Activated CD8-positive, alpha-beta T cell treated with anti-CD3 and anti-CD28 coated beads for 36 hours (primary cell): ENCODE results near the gene RAET1L. TPM values are rescaled to one million over a fixed set of nuclear protein-coding genes. Genes with fewer than 3 reads are reported as not detected.
"Not testable (repeated sequence)": the region's sequence is repeated elsewhere in the genome, so short reads cannot be mapped to it uniquely, and the experiment has no call there.

Experiments
- ATAC-seq: fragments of 200-7000 bp; cut with Tn5 transposase; one replicate; pipeline ENCODE4 v1.10.0; 2021; ENCODE audit warnings: mild to moderate bottlenecking, moderate library complexity
- CTCF ChIA-PET: fragments of 350-600 bp; sonication (Branson Sonifier 250); formaldehyde crosslinking; loops from one replicate; lab custom pipeline; 2021; ENCODE audit warnings: antibody characterized with exemption; lab: Charles Lee
- POLR2A ChIA-PET: fragments of 350-600 bp; sonication (Branson Sonifier 250); formaldehyde crosslinking; loops from one replicate; lab custom pipeline; 2021; ENCODE audit warnings: antibody characterized with exemption; lab: Charles Lee
- DNase-seq: peaks from one replicate; pipeline ENCODE4 v3.0.0-alpha.2; 2020
- H3K27ac Mint-ChIP-seq: one replicate; pipeline ENCODE4 v1.8.0; 2021; ENCODE audit warnings: mild to moderate bottlenecking, mixed read lengths
- H3K27me3 Mint-ChIP-seq: one replicate; pipeline ENCODE4 v1.8.0; 2021; ENCODE audit warnings: mixed read lengths
- H3K36me3 Mint-ChIP-seq: one replicate; pipeline ENCODE4 v1.8.0; 2021; ENCODE audit warnings: low read depth, mixed read lengths
- H3K4me1 Mint-ChIP-seq: one replicate; pipeline ENCODE4 v1.8.0; 2021; ENCODE audit warnings: low read depth, mixed read lengths
- H3K4me3 Mint-ChIP-seq: one replicate; pipeline ENCODE4 v1.8.0; 2021; ENCODE audit warnings: mild to moderate bottlenecking, moderate library complexity, mixed read lengths
- H3K9me3 Mint-ChIP-seq: one replicate; pipeline ENCODE4 v1.8.0; 2021; ENCODE audit warnings: mixed read lengths
- CTCF ChIP-seq: fragments of 200-600 bp; IDR thresholded peaks from one replicate; pipeline ENCODE4 v1.8.0; 2022; ENCODE audit warnings: antibody characterized with exemption, mild to moderate bottlenecking
- intact Hi-C: fragments of 100-400 bp; cut with micrococcal nuclease; formaldehyde crosslinking; loops from one replicate; pipeline ENCODE4 v1.10.0; 2022
- total RNA-seq, 2 experiments: library from RNA; stranded (reverse); gene quantifications; one replicate each; pipeline ENCODE4 v1.2.3, GENCODE V29; 2021

RAET1L gene
- total RNA-seq, 2 experiments from 2014 or later: not detected

- no peak for DNase-seq
- Mint-ChIP-seq H3K27me3 (peaks cover 39% of the 10 kb centered on the region), H3K27ac (no peak overlapping the region), H3K9me3 (no peaks in the 10 kb centered on the region), H3K4me3 (no peak overlapping the region), H3K4me1 (peaks cover 28% of the 10 kb centered on the region), H3K36me3 (no peaks in the 10 kb centered on the region)
- no peak for ATAC-seq
- no peak for TF ChIP-seq CTCF
- CTCF ChIA-PET: interaction anchor here (0.5 kb wide), 1 partner anchor 235 kb away, joined by 3 read pairs; no protein-coding TSS in a partner anchor
- intact Hi-C loops: no loop called here
- POLR2A ChIA-PET: no interaction called here
Measured at GRCh38 chr6:150027806-150028565, 2.7 kb upstream of the RAET1L start.

GRCh38 chr6:150026976-150027805 lies 1.9 kb upstream of the RAET1L start:
- DNase-seq (no peak), ATAC-seq (no peak)
- ChIA-PET POLR2A (no interaction called here), CTCF (no interaction called here)
- Mint-ChIP-seq H3K4me1 (peaks cover 28% of the 10 kb centered on the region), H3K27me3 (peaks cover 39% of the 10 kb centered on the region), H3K27ac (no peak overlapping the region), H3K4me3 (no peak overlapping the region), H3K9me3 (no peaks in the 10 kb centered on the region), H3K36me3 (no peaks in the 10 kb centered on the region)
- TF ChIP-seq CTCF: no peak
- intact Hi-C loops: no loop called here

- intact Hi-C loops: no loop called here
- no peak overlapping the region for H3K4me3 Mint-ChIP-seq
- CTCF ChIA-PET: interaction anchor here (0.8 to 1.2 kb wide), 2 partner anchors 46 to 184 kb away, joined by 3 to 4 read pairs; no protein-coding TSS in a partner anchor
- peaks cover 20% of the 10 kb centered on the region for H3K4me1 Mint-ChIP-seq
- no peak overlapping the region for H3K27ac Mint-ChIP-seq
- POLR2A ChIA-PET: no interaction called here
- TF ChIP-seq CTCF: no peak
- no peak for DNase-seq
- no peaks in the 10 kb centered on the region for H3K36me3 Mint-ChIP-seq
- H3K27me3 Mint-ChIP-seq: peaks cover 46% of the 10 kb centered on the region
- no peak for ATAC-seq
- no peaks in the 10 kb centered on the region for H3K9me3 Mint-ChIP-seq
Measured at GRCh38 chr6:150024646-150025155, 631 bp downstream of the RAET1L start.

- H3K4me3 Mint-ChIP-seq, H3K36me3 Mint-ChIP-seq, POLR2A ChIA-PET, DNase-seq, CTCF ChIA-PET, ATAC-seq, intact Hi-C loops, H3K27ac Mint-ChIP-seq, H3K9me3 Mint-ChIP-seq: not testable (repeated sequence)
- H3K4me1 Mint-ChIP-seq: peaks cover 15% of the 10 kb centered on the region
- peaks cover 48% of the 10 kb centered on the region for H3K27me3 Mint-ChIP-seq
Measured at GRCh38 chr6:150024021-150024420, 1.3 kb downstream of the RAET1L start.

- H3K4me1 Mint-ChIP-seq, H3K27ac Mint-ChIP-seq, ATAC-seq, H3K4me3 Mint-ChIP-seq, CTCF ChIA-PET, H3K9me3 Mint-ChIP-seq, H3K36me3 Mint-ChIP-seq, DNase-seq, POLR2A ChIA-PET, intact Hi-C loops: not testable (repeated sequence)
- peaks cover 55% of the 10 kb centered on the region for H3K27me3 Mint-ChIP-seq
Measured at GRCh38 chr6:150021870-150022269, 3.5 kb downstream of the RAET1L start.
